ENCODE measurements around the gene CYP2W1. TPM values are rescaled to one million over a fixed set of nuclear protein-coding genes. Genes with fewer than 3 reads are reported as not detected.
"Not testable (repeated sequence)": the region's sequence is repeated elsewhere in the genome, so short reads cannot be mapped to it uniquely, and the experiment has no call there.

CYP2W1 gene
- polyA plus RNA-seq, 2 of the 4 experiments (the other 2 are of a cell fraction), result not detected

DNA sequence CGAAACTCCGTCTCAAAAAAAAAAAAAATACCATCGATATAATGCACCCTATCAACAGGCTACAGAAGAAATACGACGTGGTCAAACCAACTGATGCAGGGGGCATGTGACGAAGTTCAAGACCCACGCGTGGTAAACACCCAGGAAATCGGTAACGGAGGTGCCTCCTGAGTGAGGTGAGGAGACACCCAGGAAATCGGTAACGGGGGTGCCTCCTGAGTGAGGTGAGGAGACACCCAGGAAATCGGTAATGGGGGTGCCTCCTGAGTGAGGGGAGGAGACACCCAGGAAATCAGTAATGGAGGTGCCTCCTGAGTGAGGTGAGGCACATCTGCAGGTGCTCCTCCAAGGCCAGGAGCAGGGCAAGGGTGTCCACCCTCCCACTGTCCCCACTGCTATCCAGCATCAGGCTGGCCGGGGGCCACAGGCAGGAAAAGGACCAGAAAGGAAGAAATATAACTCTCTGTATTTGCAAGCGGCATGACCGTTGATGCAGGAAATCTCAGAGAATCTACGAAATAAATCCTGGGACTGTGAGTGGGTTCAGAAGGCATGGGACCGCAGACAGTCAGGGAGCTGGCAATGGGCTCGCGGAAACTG is 50.7 kb downstream of the CYP2W1 start (continued):
- TF ChIP-seq ZSCAN20 (CRISPR knock-in tag; IDR thresholded peaks at IDR 0.05), result no peak
- no peak for TF ChIP-seq CHD4 (IDR thresholded peaks at IDR 0.05; ENCODE audit: borderline replicate concordance)
- no peak for TF ChIP-seq RCOR1 (IDR thresholded peaks at IDR 0.05; ENCODE audit: low read depth, low read length)
- TF ChIP-seq ZC3H11A (IDR thresholded peaks at IDR 0.05), result no peak
- no peak for TF ChIP-seq CBX2 (IDR thresholded peaks at IDR 0.05; ENCODE audit: borderline replicate concordance, low read depth)
- TF ChIP-seq TP53 (CRISPR knock-in tag; IDR thresholded peaks at IDR 0.05), result no peak
- TF ChIP-seq FOXS1 (CRISPR knock-in tag; IDR thresholded peaks at IDR 0.05), result no peak

- TF ChIP-seq KDM1A (IDR thresholded peaks at IDR 0.05; ENCODE audit: low read depth), result 0 out of 2 replicates have a peak, but pooled peaks have one; percentile 14
- H3K4me1 ChIP-seq; POLR2A ChIA-PET; DNase-seq (ENCODE audit: low read depth in 1 of 2, low spot score in 1 of 2); H3K4me3 ChIP-seq; H3K9me3 ChIP-seq; FAIRE-seq; ATAC-seq; H3K27ac ChIP-seq; H3K4me2 ChIP-seq: not testable (repeated sequence)
- CTCF ChIA-PET, result interaction anchor here (1.4 to 3.2 kb wide), 2 partner anchors 30 to 41 kb away, joined by 10 to 24 read pairs; no protein-coding TSS in a partner anchor
- WGBS (ENCODE audit: missing lambda C conversion rate), result 76% methylated on average over 1 of the region's 1 CpG
Measured at GRCh38 chr7:1034769-1035168, 51.8 kb downstream of the CYP2W1 start.

DNA sequence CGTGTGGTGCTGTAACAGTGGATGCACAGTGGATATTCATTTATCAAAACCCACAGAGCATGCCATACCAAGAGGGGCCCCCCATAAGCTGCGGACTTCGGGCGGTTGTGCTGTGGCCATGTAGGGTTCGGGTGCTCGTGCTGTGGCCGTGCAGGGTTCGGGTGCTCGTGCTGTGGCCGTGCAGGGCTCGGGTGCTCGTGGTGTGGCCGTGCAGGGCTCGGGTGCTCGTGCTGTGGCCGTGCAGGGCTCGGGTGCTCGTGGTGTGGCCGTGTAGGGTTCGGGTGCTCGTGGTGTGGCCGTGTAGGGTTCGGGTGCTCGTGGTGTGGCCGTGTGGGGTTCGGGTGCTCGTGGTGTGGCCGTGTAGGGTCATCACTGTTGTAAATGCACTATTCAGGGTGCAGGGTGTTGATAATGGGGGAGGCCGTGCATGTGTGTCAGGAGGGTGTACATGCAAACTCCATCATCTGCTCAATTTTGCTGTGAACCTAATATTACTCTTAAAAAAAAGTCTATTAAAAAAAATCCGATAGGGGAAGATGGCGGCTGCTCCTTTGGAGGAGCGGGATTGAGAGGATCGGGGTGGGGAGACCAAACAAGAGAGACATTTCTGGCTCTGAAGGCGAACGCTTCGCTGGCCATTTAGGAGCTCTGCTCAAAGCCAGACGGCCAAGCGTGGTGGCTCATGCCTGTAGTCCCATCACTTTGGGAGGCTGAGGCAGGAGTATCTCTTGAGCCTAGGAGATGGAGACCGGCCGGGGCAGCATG is 53.4 kb downstream of the CYP2W1 start:
- H3K4me1 ChIP-seq; H3K4me2 ChIP-seq; H3K4me3 ChIP-seq; POLR2A ChIA-PET; H3K27ac ChIP-seq; DNase-seq (ENCODE audit: low read depth in 1 of 2, low spot score in 1 of 2); H3K9me3 ChIP-seq: not testable (repeated sequence)
- CTCF ChIA-PET, result interaction anchor here (1.0 to 3.2 kb wide), 3 partner anchors 8 to 43 kb away, joined by 4 to 24 read pairs (median 4); partner anchors contain the start of gene GPR146
- FAIRE-seq, result peak; percentile 49
- WGBS (ENCODE audit: missing lambda C conversion rate), result 90% methylated on average over 31 of the region's 40 CpGs
- peak in 1 of 2 experiments; percentile 62; a peak in 1 of 6 replicates for ATAC-seq

Small RNA genes within 50 kb of the gene (small RNA-seq; reads per million reads assigned to genes)
- 20.8 to 762 (median 567) reads per million in 6 experiments for gene MIR339

Other genes with a start within 250 kb of the CYP2W1 start
- gene SUN1, start 150.7 kb upstream of the CYP2W1 start, polyA plus RNA-seq (2011; rRNA removed), result 129 and 130 TPM in 2 replicates
- gene SUN1, start 150.7 kb upstream of the CYP2W1 start, polyA plus RNA-seq (2017; fragmentation: RNase III; extraction: RNeasy Plus Mini Kit Qiagen cat#74134 plus additional on column Dnase treatment), result 55.5 to 60.7 TPM (median 57.5 TPM) in 3 replicates
- gene GET4, start 106.6 kb upstream of the CYP2W1 start, polyA plus RNA-seq (2011; rRNA removed), result 21.5 and 26.1 TPM in 2 replicates
- gene GET4, start 106.6 kb upstream of the CYP2W1 start, polyA plus RNA-seq (2017; fragmentation: RNase III; extraction: RNeasy Plus Mini Kit Qiagen cat#74134 plus additional on column Dnase treatment), result 35.4 to 37.0 TPM (median 36.0 TPM) in 3 replicates
- 1.7 and 2.2 TPM in 2 replicates for gene ADAP1, start 28.5 kb upstream of the CYP2W1 start, polyA plus RNA-seq (2011; rRNA removed)
- gene ADAP1, start 28.5 kb upstream of the CYP2W1 start, polyA plus RNA-seq (2017; fragmentation: RNase III; extraction: RNeasy Plus Mini Kit Qiagen cat#74134 plus additional on column Dnase treatment), result 1.1 to 2.5 TPM (median 1.9 TPM) in 3 replicates
- gene COX19, start 7.6 kb upstream of the CYP2W1 start, polyA plus RNA-seq (2011; rRNA removed), result 5.4 and 7.6 TPM in 2 replicates
- gene COX19, start 7.6 kb upstream of the CYP2W1 start, polyA plus RNA-seq (2017; fragmentation: RNase III; extraction: RNeasy Plus Mini Kit Qiagen cat#74134 plus additional on column Dnase treatment), result 6.2 to 7.1 TPM (median 7.0 TPM) in 3 replicates
- 0.50 and 0.87 TPM in 2 replicates for gene GPR146, start 61.4 kb downstream of the CYP2W1 start, polyA plus RNA-seq (2011; rRNA removed)
- gene GPR146, start 61.4 kb downstream of the CYP2W1 start, polyA plus RNA-seq (2017; fragmentation: RNase III; extraction: RNeasy Plus Mini Kit Qiagen cat#74134 plus additional on column Dnase treatment), result 0.70 to 0.75 TPM (median 0.74 TPM) in 3 replicates
- gene GPER1, start 104.9 kb downstream of the CYP2W1 start, polyA plus RNA-seq (2011; rRNA removed), result 0.23 and 0.30 TPM in 2 replicates
- 0.50 to 0.80 TPM (median 0.54 TPM) in 3 replicates for gene GPER1, start 104.9 kb downstream of the CYP2W1 start, polyA plus RNA-seq (2017; fragmentation: RNase III; extraction: RNeasy Plus Mini Kit Qiagen cat#74134 plus additional on column Dnase treatment)
- gene ZFAND2A, start 177.0 kb downstream of the CYP2W1 start, polyA plus RNA-seq (2011; rRNA removed), result 88.6 and 105 TPM in 2 replicates
- 40.7 to 44.1 TPM (median 43.7 TPM) in 3 replicates for gene ZFAND2A, start 177.0 kb downstream of the CYP2W1 start, polyA plus RNA-seq (2017; fragmentation: RNase III; extraction: RNeasy Plus Mini Kit Qiagen cat#74134 plus additional on column Dnase treatment)
- not detected in 2 replicates for gene UNCX, start 249.7 kb downstream of the CYP2W1 start, polyA plus RNA-seq (2011; rRNA removed)
- gene UNCX, start 249.7 kb downstream of the CYP2W1 start, polyA plus RNA-seq (2017; fragmentation: RNase III; extraction: RNeasy Plus Mini Kit Qiagen cat#74134 plus additional on column Dnase treatment), result not detected in 3 replicates